Gastroesophageal sphincter (tissue), 4 donors: ENCODE measurements around the gene ERH. TPM values are rescaled to one million over a fixed set of nuclear protein-coding genes. Genes with fewer than 3 reads are reported as not detected.
"Not testable (repeated sequence)": the region's sequence is repeated elsewhere in the genome, so short reads cannot be mapped to it uniquely, and the experiment has no call there.

ENCODE experiments used
- ATAC-seq: fragments of 150-250 bp; one replicate; pipeline ENCODE4 v1.9.1; 2016; ENCODE audit warnings: mild to moderate bottlenecking, moderate library complexity
- H3K27ac ChIP-seq, 4 donors: fragments of 200-600 bp; sonication (generic) in 3 of 4; 1 replicate in 3 of 4; 2 replicates in 1 of 4; pipeline ENCODE4 v1.5.1; 2016 to 2019
- H3K27me3 ChIP-seq: fragments of 200-600 bp; sonication (generic); one replicate; pipeline ENCODE4 v1.5.1; 2019
- H3K36me3 ChIP-seq, 2 donors: fragments of 200-600 bp; sonication (generic); one replicate each; pipeline ENCODE4 v1.5.1; 2019; ENCODE audit warnings: control low read depth in 1 of 2
- H3K4me1 ChIP-seq, 3 donors: fragments of 200-600 bp; sonication (generic); 1 replicate in 2 of 3; 2 replicates in 1 of 3; pipeline ENCODE4 v1.5.1; 2016 to 2019; ENCODE audit warnings: control low read depth in 2 of 3
- H3K4me3 ChIP-seq, 2 donors: fragments of 200-600 bp; sonication (generic); one replicate each; pipeline ENCODE4 v1.5.1; 2019; ENCODE audit warnings: mild to moderate bottlenecking in 1 of 2, moderate library complexity in 1 of 2
- H3K9me3 ChIP-seq, 3 donors: fragments of 200-600 bp; sonication (generic); one replicate each; pipeline ENCODE4 v1.5.1; 2017 to 2019; ENCODE audit warnings: control low read depth in 2 of 3
- EP300 ChIP-seq: sonication (generic); formaldehyde crosslinking; IDR thresholded peaks from one replicate; pipeline ENCODE4 v1.6.1; 2017; ENCODE audit warnings: antibody characterized with exemption, mild to moderate bottlenecking
- POLR2A ChIP-seq, 2 donors: fragments of 450-650 bp; IDR thresholded peaks; one replicate each; pipeline ENCODE4 v1.6.1; 2017; ENCODE audit warnings: antibody characterized with exemption in 2 of 2, mild to moderate bottlenecking in 2 of 2, moderate library complexity in 1 of 2
- POLR2AphosphoS5 ChIP-seq: sonication (generic); formaldehyde crosslinking; IDR thresholded peaks from one replicate; pipeline ENCODE4 v1.6.1; 2017; ENCODE audit warnings: antibody characterized with exemption
- WGBS, 2 donors: methylation state at CpG; one replicate each; pipeline ENCODE4 v1.1.5; 2018; ENCODE audit warnings: low coverage in 1 of 2; 5-methylcytosine and 5-hydroxymethylcytosine counted together
- total RNA-seq, 4 donors: library from RNA; depleted of rRNA; stranded (reverse); fragments of >200 nt; gene quantifications; one replicate each; pipeline ENCODE4 v1.1.0, GENCODE V29; 2016
- TF ChIP-seq, protein P1 (sequence below), 4 experiments: fragments of 200-600 bp in 2 of 4; fragments of 450-650 bp in 2 of 4; sonication (generic) in 1 of 4; IDR thresholded peaks; one replicate each; pipeline ENCODE4 v1.5.1; 2017 to 2019; ENCODE audit warnings: antibody characterized with exemption in 4 of 4, mild to moderate bottlenecking in 2 of 4, moderate library complexity in 2 of 4

Gene ERH
- total RNA-seq, 4 donors from 2014 or later = 70.2 to 89.8 (median 86.2) TPM

GRCh38 chr14:69424149-69424923 is 26.2 kb upstream of the ERH start:
- 85% methylated on average over 2 of the region's 2 CpGs; no CpG with 5 or more reads in 1 of the 2 donors for WGBS, 2 donors
- H3K36me3 ChIP-seq = peaks cover 0 to 58% of the 10 kb centered on the region in 2 donors
- H3K27me3 ChIP-seq = no peaks in the 10 kb centered on the region
- no peak for ATAC-seq
- no peak for TF ChIP-seq POLR2AphosphoS5
- H3K27ac ChIP-seq = no peak overlapping the region
- H3K9me3 ChIP-seq = peaks cover 0 to 4% (median 0%) of the 10 kb centered on the region in 3 donors
- H3K4me1 ChIP-seq = no peaks in the 10 kb centered on the region
- no peak overlapping the region for H3K4me3 ChIP-seq

DNA sequence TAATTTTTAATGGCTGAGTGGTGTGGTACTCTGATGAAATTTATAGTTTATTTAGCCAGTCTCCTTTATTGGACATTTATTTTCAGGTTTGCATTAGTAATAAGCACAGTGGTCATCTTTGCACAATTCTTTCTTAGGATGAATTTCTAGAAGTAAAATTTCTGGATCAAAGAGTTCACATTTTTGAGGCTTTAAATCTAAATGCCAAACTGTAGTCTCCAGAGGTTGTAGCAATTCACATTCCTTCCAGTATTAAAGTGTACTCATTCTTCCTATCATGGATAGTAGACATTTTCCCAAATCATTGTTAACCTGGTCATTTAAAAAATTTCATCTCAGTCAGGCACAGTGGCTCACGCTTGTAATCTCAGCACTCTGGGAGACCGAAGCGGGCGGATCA is 25.2 kb upstream of the ERH start:
- Histone ChIP-seq H3K27ac (no peak overlapping the region), H3K36me3 (peaks cover 0 to 52% of the 10 kb centered on the region in 2 donors), H3K27me3 (no peaks in the 10 kb centered on the region), H3K9me3 (peaks cover 0 to 4% (median 0%) of the 10 kb centered on the region in 3 donors), H3K4me3 (no peak overlapping the region), H3K4me1 (no peaks in the 10 kb centered on the region)
- TF ChIP-seq POLR2A (IDR thresholded peaks at IDR 0.05) (no peak), EP300 (no peak), POLR2AphosphoS5 (no peak)
- TF ChIP-seq, protein P1, sequence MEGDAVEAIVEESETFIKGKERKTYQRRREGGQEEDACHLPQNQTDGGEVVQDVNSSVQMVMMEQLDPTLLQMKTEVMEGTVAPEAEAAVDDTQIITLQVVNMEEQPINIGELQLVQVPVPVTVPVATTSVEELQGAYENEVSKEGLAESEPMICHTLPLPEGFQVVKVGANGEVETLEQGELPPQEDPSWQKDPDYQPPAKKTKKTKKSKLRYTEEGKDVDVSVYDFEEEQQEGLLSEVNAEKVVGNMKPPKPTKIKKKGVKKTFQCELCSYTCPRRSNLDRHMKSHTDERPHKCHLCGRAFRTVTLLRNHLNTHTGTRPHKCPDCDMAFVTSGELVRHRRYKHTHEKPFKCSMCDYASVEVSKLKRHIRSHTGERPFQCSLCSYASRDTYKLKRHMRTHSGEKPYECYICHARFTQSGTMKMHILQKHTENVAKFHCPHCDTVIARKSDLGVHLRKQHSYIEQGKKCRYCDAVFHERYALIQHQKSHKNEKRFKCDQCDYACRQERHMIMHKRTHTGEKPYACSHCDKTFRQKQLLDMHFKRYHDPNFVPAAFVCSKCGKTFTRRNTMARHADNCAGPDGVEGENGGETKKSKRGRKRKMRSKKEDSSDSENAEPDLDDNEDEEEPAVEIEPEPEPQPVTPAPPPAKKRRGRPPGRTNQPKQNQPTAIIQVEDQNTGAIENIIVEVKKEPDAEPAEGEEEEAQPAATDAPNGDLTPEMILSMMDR (IDR thresholded peaks at IDR 0.05) = no peak
- ATAC-seq = no peak
- WGBS, 2 donors = 100% methylated on average over 4 of the region's 4 CpGs; no CpG with 5 or more reads in 1 of the 2 donors

- H3K4me3 ChIP-seq, H3K36me3 ChIP-seq, ATAC-seq, H3K4me1 ChIP-seq, H3K9me3 ChIP-seq, H3K27me3 ChIP-seq, H3K27ac ChIP-seq: not testable (repeated sequence)
- 96 to 100% methylated on average over 2 to 3 of the region's 4 CpGs for whole genome bisulfite sequencing, 2 donors
These were observed 18.0 kb upstream of the ERH start for GRCh38 chr14:69416087-69416486.

DNA sequence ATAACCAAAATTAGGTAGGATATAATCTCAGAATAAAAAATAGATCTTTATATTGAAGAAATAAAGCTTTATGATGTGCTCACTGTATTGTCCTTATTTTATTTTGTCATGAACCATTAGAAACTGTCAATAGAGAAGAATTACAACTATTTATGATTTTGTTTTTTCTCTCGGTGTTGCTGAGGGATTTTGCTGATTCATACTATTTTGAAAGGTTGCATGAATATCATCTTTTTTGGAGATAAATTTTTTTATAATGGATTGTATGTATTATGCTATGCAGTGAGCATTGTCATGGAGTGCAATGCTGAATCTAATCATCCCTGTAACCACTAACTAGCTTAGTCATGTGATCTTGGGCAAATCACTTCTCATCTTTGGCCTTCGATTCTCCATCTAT is 15.4 kb upstream of the ERH start:
- no peaks in the 10 kb centered on the region for H3K36me3 ChIP-seq
- H3K27me3 ChIP-seq = no peaks in the 10 kb centered on the region
- no peak overlapping the region for H3K4me3 ChIP-seq
- no peak for ATAC-seq
- H3K4me1 ChIP-seq = peaks cover 0 to 10% (median 0%) of the 10 kb centered on the region in 3 donors
- H3K9me3 ChIP-seq = peaks cover 0 to 4% (median 0%) of the 10 kb centered on the region in 3 donors
- 84 to 85% methylated on average over 2 of the region's 2 CpGs for WGBS, 2 donors
- H3K27ac ChIP-seq = no peak overlapping the region
- no peak for TF ChIP-seq POLR2A (IDR thresholded peaks at IDR 0.05)
- no peak for TF ChIP-seq POLR2AphosphoS5
- TF ChIP-seq, protein P1 (IDR thresholded peaks at IDR 0.05) = no peak
- no peak for TF ChIP-seq EP300

DNA sequence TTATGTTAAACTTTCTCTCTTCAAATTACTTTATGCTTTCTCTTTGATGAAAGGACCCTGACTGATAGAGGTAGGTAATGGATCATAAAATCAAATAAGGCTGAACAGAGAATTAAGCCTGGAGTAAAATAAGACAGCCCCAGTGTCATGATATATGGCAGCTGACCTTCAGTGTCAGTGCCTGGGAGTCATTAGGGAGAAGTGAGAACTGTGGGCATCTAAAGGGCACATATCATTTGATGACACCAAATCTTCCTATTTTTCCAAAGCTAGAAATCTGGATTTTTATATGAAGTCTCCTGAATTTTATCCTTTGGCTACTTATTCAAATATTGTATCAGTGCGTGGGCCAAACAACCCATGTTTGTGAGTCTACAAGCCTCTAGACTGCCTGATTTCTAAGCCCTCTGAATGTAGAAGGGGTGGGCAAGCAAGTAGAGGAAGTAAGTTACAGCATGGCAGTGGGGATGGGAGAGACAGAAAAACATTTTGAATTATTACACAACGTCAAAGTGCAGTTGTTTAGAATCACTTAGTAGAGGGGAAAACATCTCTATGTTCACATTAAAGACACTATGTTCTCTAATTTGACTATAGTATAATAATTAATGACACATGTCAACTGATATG is 10.3 kb upstream of the ERH start:
- Histone ChIP-seq H3K4me1 (peaks cover 0 to 10% (median 0%) of the 10 kb centered on the region in 3 donors), H3K4me3 (no peak overlapping the region), H3K36me3 (no peaks in the 10 kb centered on the region), H3K9me3 (no peaks in the 10 kb centered on the region), H3K27ac (no peak overlapping the region), H3K27me3 (no peaks in the 10 kb centered on the region)
- 40 to 70% methylated on average over 1 to 2 of the region's 2 CpGs for WGBS, 2 donors
- no peak for TF ChIP-seq POLR2A (IDR thresholded peaks at IDR 0.05)
- no peak for TF ChIP-seq POLR2AphosphoS5
- no peak for TF ChIP-seq EP300
- TF ChIP-seq, protein P1 (IDR thresholded peaks at IDR 0.05) = no peak
- no peak for ATAC-seq

GRCh38 chr14:69405762-69406161 is 7.7 kb upstream of the ERH start:
- H3K4me1 ChIP-seq = peaks cover 2 to 21% (median 4%) of the 10 kb centered on the region in 3 donors
- no peaks in the 10 kb centered on the region for H3K9me3 ChIP-seq
- no peak overlapping the region for H3K27ac ChIP-seq
- ATAC-seq = no peak
- H3K27me3 ChIP-seq = no peaks in the 10 kb centered on the region
- no peaks in the 10 kb centered on the region for H3K36me3 ChIP-seq
- TF ChIP-seq EP300 (no peak), POLR2AphosphoS5 (no peak), POLR2A (IDR thresholded peaks at IDR 0.05) (no peak)
- TF ChIP-seq, protein P1 (IDR thresholded peaks at IDR 0.05) = no peak
- H3K4me3 ChIP-seq = no peak overlapping the region
